Ovary (tissue), 3 donors: Measurements from ENCODE around the gene SSX2IP.

ENCODE experiments used
- CTCF ChIP-seq, 3 donors: fragments of 450-650 bp in 2 of 3; fragments of 200-600 bp in 1 of 3; IDR thresholded peaks; one replicate each; pipeline versions ENCODE4 v1.5.1 to v1.8.0; 2016 to 2022; ENCODE audit warnings: antibody characterized with exemption in 3 of 3, mild to moderate bottlenecking in 1 of 3
- POLR2A ChIP-seq: fragments of 450-650 bp; IDR thresholded peaks from one replicate; pipeline ENCODE4 v1.6.1; 2017; ENCODE audit warnings: antibody characterized with exemption, mild to moderate bottlenecking, moderate library complexity
- donor health status: DM: no; HTN: no; CAD: no.

- TF ChIP-seq POLR2A (no peak), CTCF (IDR thresholded peaks at IDR 0.05) (no peak)
Measured at GRCh38 chr1:84603223-84603622, 87.0 kb downstream of the SSX2IP start.
